ENCODE data around the gene NUCB1.

NUCB1 gene

GRCh38 chr19:48933382-48933932 lies 33.3 kb downstream of the NUCB1 start, which contains the start of gene DHDH:
Gene DHDH (plus strand): TSS chr19:48933699. CDS start chr19:48933722, 23 bp downstream.
- peak within 1 kb of the TSS; percentile 66 for H3K27ac ChIP-seq
- no peak for TF ChIP-seq CTCF (IDR thresholded peaks at IDR 0.05)
- TF ChIP-seq ZFX (IDR thresholded peaks at IDR 0.05; ENCODE audit: borderline replicate concordance): no peak

- TF ChIP-seq ZFX (IDR thresholded peaks at IDR 0.05; ENCODE audit: borderline replicate concordance) (no peak), CTCF (IDR thresholded peaks at IDR 0.05) (no peak)
- no peak overlapping the region for H3K27ac ChIP-seq
These were observed 34.7 kb downstream of the NUCB1 start for GRCh38 chr19:48934837-48935236.

GRCh38 chr19:48935864-48936263 lies 35.8 kb downstream of the NUCB1 start:
- TF ChIP-seq ZFX (IDR thresholded peaks at IDR 0.05; ENCODE audit: borderline replicate concordance) (no peak), CTCF (IDR thresholded peaks at IDR 0.05) (no peak)

GRCh38 chr19:48938256-48938655 lies 38.1 kb downstream of the NUCB1 start:
- TF ChIP-seq ZFX (IDR thresholded peaks at IDR 0.05; ENCODE audit: borderline replicate concordance): no peak
- TF ChIP-seq CTCF (IDR thresholded peaks at IDR 0.05): no peak
- no peak overlapping the region for H3K27ac ChIP-seq

More at GRCh38 chr19:48935864-48936263, 35.8 kb downstream of the NUCB1 start:
- H3K27ac ChIP-seq: no peak overlapping the region

- TF ChIP-seq CTCF (IDR thresholded peaks at IDR 0.05): no peak
- no peak for TF ChIP-seq ZFX (IDR thresholded peaks at IDR 0.05; ENCODE audit: borderline replicate concordance)
- no peak overlapping the region for H3K27ac ChIP-seq
These were observed 40.8 kb downstream of the NUCB1 start for GRCh38 chr19:48940902-48941301.

- H3K27ac ChIP-seq: no peak overlapping the region
- no peak for TF ChIP-seq CTCF (IDR thresholded peaks at IDR 0.05)
- no peak for TF ChIP-seq ZFX (IDR thresholded peaks at IDR 0.05; ENCODE audit: borderline replicate concordance)
These were observed 43.0 kb downstream of the NUCB1 start for GRCh38 chr19:48943081-48943480.

- TF ChIP-seq CTCF (IDR thresholded peaks at IDR 0.05) (no peak), ZFX (IDR thresholded peaks at IDR 0.05; ENCODE audit: borderline replicate concordance) (no peak)
- no peak overlapping the region for H3K27ac ChIP-seq
These were observed 45.3 kb downstream of the NUCB1 start for GRCh38 chr19:48945415-48945814.
